HG03469 (cell line): ENCODE results near the gene LCN9.
"Not testable (repeated sequence)": the region's sequence is repeated elsewhere in the genome, so short reads cannot be mapped to it uniquely, and the experiment has no call there.

Experiments
- ATAC-seq: cut with Tn5 transposase; IDR thresholded peaks from one replicate; pipeline ENCODE4 v1.9.1; 2021; ENCODE audit warnings: mild to moderate bottlenecking, moderate library complexity, moderate number of reproducible peaks; ENCODE audit not compliant: unreplicated experiment

The LCN9 gene, protein sequence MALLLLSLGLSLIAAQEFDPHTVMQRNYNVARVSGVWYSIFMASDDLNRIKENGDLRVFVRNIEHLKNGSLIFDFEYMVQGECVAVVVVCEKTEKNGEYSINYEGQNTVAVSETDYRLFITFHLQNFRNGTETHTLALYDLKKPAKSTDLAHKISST

DNA sequence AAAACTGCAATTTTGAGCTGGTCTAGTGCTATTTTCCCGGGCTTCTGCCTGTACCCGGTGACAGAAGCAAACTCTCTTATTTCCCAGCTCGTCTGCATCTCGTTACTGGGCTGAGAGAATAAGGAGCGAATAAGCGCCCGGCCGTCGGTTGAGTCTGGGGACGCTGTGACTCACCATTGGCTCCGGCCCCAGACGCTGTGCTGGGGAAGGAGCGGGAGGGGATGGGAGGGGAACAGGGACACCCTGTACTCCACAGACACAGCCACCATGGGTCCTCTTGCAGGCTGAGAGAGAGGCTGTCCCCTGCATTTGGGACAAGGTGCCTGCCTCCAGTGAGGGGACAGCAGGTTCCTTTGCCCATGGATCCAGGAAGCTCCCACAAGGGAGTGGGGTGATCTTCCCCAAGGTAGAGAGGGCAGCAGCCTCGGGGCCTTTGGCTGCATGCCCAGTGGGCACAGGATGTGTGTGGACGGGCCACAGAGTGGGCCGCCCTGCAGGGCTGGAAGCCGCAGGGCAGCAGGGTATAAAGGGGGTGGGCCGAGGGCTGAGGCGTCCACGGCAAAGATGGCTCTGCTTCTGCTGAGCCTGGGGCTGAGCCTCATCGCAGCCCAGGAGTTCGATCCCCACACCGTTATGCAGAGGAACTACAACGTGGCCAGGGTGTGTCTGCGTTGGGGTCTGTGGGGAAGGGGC is at the start of gene LCN9:
LCN9 (plus strand) TSS at position 552 of the 693 bp plus-strand sequence; CDS start at position 565, 13 bp downstream.
- no peak for ATAC-seq

DNA sequence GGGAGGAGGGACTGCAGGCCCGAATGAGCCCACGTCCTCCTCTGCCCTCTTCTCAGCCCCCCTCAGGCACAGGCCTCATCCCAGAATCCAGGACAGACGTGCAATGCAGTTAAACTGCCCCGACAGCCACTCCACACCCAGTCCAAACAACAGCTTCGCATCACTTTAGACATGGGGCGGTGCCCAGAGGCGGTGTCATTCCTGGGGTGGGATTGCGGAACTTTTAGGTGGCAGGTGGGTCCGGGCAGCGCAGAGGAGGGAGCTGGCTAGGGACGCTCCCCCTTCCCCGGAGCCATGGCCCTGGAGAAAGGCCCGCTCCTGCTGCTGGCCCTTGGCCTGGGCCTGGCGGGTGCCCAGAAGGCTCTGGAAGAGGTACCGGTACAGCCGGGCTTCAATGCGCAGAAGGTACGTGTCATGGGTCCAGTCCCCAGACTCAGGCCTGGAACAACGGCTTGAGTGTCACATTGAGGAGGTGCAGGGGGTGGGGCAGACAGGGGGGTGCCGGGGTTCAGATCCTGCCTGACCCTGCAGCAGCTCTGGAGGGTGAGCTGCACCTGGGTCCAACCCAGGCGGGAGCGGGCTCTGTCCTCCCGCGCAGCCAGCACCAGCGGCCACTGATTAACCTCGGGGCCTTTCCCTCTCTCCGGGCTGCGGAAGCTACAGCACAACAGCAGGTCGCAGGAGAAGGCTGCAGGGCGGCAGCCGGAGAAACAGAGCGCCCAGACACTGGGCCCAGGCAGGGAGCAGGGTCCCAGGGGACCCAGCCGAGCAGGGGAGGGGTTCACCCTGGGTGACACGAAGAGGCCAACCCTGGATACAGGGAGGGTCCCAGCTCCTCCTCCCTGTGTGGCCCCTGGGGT is 48.9 kb upstream of the LCN9 start:
- no peak for ATAC-seq

DNA sequence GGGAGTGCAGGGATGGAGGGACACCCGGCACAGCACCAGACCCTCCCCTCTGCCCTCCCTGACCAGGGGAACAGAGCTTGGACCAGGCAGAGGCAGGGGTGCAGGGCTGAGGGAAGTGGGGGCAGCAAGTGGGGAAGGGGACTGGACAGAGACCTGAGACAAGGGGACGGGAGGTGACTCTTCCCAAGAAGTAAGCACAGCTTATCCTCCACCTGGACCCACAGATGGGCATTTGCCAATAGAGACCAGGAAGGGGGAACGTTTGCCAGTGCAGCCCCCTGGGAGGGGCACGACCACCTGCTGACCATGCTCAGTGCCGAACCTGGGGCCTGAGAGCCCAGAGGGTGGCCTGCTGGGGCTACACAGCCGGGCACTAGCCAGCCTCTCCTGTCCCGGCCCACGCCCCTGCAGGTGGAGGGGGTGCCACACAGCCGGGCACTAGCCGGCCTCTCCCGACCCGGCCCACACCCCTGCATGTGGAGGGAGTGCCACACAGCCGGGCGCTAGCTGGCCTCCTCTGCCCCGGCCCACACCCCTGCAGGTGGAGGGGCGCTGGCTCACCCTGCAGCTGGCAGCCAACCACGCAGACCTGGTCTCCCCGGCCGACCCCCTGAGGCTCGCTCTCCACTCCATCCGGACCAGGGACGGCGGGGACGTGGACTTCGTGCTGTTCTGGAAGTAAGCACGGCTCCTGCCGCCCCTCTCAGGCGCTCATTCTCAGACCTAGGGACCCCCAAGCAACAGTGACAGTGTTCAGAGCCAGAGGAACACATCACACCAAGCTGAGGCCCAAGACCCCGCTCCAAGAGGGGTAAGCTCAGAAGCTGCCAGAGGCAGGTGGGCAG is 48.1 kb upstream of the LCN9 start:
- ATAC-seq, result no peak

DNA sequence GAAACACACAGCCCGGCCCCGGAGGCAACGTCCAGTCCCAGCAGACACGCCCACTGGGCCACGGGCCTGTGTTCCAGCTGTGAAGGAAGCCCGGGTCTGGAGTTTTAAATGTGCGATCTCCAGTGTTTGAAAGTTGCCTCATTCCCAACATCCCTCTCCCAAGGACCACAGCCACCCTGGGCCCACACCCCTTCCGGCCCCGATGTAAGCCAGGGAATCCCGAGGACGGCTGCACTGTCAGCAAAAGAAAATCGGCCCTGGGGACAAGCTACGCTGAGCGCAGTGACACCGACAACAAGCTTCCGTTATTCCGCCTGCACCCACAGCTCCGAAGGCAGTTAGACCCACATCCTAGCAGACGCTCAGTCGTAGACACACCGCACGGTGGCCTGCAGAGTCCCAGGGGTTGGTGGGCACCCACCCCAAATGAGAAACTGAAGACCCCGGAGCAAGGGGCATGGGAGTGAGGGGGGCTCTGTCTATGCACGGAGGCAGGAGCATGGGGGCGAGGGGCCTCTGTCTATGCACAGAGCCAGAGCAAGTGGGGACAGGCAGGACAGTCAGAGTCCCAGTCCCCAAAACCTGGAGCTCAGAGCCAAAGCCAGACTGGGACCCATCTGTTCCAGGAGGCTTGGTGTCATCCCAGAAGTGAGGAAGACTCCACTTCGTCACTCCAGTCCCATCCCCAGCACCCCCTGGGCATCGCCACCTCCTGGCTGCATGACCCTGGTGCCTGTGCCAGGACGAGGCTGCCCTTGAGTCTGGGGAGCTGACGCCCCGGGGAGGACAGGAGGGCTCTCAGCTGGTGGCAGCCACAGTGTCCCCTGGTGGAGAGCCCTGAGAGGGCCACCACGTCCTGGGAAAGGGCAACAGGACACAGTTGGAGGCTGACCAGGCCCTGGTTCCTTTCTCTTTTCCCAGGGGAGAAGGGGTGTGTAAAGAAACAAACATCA is 47.2 kb upstream of the LCN9 start:
- ATAC-seq, result no peak

DNA sequence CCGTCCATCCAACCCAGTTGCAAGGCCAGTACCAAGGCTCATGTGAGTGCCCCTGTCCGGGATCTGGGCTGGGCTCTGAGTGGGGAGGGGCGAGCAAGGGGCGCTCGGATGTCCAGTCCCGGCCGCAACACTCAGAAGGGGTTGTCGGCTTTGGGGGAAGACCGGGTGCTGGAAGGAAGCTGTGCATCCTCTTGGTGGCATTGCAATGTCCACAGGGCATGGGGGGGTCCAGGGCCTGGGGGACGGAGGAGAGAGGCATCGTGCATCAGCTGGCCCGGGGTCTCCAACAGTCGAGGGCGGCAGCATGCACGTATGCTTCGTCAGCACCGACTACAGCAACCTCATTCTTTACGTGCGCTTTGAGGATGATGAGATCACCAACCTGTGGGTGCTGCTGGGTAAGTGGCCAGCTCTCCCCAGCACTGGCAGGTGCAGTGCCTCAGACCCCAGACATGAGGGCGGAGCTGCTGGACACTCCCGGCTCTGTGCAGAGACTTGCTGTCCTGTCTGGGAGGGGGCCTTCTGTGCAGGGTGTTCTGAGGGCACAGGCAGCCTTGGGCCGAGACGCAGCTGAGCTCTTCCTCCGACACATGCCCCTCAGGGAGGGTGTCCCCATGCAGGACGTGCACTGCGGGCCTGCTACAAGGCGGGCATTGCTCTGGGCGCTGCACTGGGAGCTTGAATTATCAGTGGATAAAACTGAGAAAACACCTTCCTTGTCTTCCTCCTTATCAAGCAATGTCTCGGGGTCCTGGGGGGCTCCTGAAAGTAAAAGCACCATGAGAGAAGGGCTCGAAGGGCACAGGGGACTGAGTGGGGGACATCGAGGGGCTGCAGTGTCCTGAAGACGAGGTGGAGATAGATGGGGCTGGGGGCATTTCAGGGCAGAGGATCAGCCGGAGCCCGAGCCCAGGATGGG is 46.2 kb upstream of the LCN9 start:
- no peak for ATAC-seq

DNA sequence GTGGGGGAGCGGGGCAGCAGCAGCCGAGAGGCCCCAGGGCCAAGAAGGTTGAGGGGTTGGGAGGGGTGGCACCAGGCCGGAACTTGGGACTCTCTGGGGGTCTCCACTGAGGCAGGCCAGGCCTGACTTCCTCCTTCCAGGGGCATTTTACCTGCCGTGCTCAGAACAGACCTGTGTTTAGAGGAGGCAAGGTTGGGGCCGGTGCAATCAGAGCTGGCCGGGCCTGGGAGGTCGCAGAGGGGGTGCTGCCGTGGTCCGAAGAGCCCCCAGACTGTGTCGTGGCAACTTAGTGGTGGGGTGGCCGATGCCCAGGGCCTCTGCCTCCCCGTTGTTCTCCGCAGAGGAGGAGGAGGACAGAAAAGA is 45.6 kb upstream of the LCN9 start:
- ATAC-seq, result no peak

DNA sequence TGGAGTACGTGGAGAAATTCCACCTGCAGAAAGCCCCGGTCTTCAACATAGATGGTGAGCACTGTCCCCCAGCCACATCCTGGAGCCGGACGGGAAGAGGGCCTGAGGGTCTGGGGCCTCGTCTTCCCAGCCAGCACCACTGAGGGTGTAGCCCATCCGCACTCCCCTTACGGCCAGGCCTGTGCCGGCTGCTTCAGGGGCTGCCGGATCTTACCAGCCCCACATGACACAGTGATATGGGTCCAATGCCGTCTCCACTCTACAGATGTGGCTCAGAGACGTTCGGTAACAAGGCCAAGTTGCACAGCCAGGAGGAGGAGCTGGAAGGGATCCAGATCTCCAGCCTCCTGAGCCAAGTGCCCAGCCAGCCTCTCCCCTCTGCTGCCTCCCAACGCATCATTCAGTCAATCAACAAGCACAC is 45.1 kb upstream of the LCN9 start:
- no peak for ATAC-seq

DNA sequence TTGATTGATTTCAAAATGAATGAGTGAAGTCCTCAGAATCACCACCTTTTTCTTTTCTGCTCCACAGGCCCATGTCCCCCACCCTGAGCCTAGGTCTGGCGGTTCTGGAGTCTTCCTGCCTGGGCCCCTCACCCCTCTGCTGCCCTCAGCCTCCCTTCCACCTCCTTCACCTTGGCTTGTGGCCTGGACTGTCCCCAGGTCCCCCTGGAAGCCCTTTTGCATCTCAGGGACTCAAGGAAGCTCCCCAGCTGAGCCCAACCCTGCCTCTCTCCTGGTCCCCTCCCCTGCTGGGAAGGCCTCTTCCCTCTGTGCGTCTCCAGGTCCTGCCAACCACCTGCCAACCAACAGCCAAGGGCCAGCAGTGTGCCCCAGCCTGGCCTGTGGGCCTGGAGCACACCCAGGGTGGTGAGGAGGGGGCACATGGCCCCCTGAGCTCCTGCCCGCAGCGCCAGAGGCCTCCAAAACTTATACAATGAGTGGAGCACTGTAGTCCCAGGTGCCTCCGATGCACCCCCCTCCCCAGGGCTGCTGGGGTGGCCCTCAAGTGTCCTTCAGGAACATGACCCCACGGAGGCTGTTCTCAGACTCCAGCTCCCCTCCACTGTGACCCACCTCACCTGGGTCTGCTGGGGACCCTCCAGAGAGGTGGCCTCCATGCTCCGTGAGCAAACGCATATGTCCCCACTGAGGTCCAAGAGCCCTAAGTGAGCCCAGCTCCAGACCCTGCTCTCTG is 44.1 kb upstream of the LCN9 start:
- ATAC-seq, result no peak

DNA sequence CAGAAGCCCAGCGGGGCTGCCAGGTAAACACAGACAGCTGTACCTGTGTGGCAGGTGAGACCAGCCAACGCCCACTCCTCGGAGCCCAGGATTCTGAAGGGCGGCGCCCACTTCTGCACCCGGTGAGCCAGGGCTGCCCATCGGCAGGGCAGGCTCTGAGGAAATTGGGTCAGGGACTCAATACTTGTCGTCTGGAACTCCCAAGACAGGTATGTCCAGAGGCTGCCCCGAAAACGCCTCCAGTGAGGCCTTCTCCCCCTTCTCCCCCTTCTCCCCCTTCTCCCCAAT is 43.6 kb upstream of the LCN9 start:
- no peak for ATAC-seq

DNA sequence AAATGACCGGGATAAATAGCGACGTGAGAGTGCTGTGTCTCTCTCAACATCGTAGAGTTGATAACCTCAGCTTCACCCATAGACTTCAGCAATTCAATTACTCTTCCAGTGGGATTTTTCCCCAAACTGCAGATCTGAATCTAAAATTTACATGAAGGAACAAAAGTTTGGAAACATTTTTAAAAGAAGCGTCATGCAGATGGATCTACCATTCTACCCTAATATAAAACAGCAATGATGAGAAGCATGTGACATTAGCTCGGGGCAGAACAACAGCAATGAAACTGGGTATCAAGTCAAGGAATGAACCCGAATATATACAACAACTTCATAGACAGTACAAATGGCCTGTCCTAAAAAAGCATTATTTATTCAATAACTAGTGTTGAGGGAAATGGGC is 42.6 kb upstream of the LCN9 start:
- no peak for ATAC-seq

DNA sequence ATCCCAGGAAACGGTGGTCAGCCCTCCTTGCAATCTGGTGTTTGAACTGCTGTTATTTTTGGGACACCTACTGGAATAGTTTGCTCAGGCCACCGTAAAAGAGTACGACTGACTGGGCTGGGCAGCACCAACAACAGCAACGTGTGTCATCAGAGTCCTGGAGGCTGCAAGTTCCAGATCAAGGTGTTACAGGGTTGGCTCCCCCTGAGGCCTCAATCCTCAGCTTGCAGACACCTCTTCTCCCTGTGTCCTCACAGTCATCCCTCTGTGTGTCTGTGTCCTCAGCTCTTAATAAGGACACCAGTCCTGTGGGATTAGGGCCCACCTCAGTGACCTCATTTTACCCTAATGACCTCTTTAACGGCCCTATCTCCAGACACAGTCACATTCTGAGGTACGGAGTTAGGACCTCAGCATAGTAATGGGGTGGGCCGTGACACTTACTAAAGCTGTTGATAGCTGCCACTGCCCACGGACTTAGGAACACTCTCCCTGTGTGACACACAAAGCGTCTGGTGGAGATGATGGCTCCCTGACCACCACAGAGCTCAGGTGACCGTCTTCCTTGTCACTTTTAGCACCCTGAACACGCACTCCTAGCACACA is 40.6 kb upstream of the LCN9 start:
- ATAC-seq, result no peak

DNA sequence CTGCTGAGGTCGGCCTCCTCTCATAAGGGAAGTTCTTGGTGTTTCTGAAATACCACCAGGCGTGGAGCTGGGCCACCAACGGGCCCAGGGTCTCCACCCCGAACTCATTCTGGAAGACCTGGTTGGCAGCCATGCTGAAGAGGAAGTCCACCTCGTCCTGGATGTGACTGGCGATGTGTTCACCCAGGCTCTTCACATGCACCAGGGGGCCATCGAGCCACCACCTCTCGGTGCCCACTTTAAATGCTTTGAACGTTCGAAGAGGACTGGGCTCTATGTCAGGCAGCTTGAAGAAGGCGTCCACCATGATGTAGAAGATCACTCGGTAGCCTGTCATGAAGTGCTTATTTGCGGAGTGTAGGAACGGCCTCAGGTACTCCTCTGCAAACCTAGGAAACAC is 38.8 kb upstream of the LCN9 start:
- ATAC-seq, result no peak

DNA sequence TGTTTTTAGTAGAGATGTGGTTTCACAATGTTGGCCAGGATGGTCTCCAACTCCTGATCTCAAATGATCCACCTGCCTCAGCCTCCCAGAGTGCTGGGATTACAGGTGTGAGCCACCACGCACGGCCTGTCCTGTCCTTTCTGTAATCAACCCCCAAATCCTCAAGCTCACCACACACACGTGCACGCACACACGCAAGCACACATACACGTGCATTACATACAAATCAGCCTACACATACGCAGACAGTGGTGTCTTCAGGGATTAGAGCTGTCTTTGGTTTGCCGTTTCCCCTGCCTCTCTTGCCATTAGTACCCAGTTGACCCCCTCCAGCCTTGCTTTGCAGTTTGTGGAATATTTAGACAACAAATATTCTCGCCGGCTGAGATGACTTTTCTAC is 30.3 kb upstream of the LCN9 start:
- no peak for ATAC-seq

DNA sequence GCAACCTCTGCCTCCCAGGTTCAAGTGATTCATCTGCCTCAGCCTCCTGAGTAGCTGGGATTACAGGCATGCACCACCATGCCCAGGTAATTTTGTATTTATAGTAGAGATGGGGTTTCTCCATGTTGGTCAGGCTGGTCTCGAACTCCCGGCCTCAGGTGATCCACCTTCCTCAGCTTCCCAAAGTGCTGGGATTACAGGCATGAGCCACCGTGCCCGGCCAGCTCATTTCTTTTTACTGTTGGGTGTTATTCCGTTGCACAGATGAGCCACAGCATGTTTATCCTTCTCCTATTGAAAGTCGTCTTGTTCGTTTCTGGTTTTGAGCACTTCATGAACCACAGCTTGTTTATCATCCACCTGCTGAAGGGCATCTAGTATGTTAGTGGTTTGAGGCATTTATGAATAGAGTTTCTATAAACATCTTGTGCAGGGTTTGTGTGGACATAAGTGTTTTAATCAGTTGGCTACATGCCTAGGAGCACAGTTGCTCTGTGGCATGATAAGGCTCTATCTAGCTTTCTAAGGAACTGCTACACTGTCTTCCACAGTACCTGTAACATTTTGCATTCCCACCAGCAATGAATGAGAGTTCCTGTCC is 26.1 kb upstream of the LCN9 start:
- ATAC-seq, result not testable (repeated sequence)

DNA sequence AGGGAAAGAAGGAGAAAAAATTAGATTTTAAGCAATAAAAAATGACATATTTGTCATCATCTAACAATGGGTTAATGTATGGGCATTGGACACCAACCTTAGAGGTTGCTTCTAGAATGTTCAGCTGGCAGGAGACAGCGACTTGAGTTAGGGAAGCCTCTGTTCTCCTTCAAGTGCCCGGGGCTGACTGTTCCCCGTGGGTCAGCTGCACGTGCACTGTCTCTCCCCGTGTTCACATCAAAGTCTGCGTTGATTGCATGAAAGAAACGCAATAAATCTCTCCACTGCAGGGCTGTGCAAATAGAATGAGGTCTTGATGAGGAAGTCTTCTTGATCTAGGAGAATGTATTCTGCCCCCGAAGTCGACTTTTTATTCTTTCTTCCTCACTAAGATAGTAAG is 23.9 kb upstream of the LCN9 start, which contains the start of gene GLT6D1:
GLT6D1 (minus strand) TSS at position 345 of the 400 bp plus-strand sequence. CDS start 353 bp downstream, outside the sequence.
- ATAC-seq, result no peak

DNA sequence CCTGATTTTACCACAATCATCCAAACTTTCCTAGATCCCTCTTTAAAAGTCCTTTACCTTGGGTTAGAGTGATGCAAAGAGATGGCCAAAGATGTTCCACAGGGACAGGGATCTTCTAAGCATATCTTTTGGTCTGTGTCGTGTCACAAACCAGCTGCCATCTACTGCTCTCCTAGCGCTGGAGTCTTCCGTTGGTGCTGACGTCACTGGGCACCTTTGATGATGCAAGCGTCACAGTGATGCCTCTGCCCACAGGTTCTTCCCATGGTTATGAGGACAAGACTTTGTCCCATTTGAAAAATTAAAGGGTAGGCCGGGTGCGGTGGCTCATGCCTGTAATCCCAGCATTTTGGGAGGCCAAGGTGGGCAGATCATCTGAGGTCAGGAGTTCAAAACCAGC is 22.1 kb upstream of the LCN9 start:
- ATAC-seq, result no peak

DNA sequence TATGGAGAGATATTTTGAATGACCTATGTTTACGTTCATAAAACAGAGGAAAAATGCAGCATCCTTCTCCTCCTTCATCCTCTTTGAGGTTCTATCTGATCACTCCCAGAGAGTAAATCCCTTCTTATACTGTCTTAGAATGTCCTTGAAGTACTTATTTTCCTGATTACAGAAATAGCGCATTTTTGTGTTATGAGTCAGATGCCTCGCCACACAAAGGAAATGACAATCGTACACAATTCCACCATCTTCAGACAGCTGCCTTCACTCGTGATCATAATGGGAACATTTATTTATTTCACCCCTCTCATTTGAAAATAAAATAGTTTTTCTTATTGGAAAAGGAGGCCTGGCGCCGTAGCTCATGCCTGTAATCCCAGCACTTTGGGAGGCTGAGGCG is 21.4 kb upstream of the LCN9 start:
- no peak for ATAC-seq
